Astrocyte of the cerebellum (primary cell): Measurements from ENCODE around the gene ZNF440.
"Not testable (repeated sequence)": the region's sequence is repeated elsewhere in the genome, so short reads cannot be mapped to it uniquely, and the experiment has no call there.

Source experiments
- DNase-seq: peaks from one replicate; pipeline ENCODE4 v3.0.0-alpha.2; 2011; ENCODE audit warnings: low read depth
- H3K4me3 ChIP-seq: 2 replicates; pipeline ENCODE4 v1.5.1; 2011; ENCODE audit warnings: mild to moderate bottlenecking, low read depth, low read length, moderate library complexity
- in situ Hi-C: cut with HindIII; loops from 2 replicates; pipeline ENCODE4 v1.10.0; 2017; ENCODE audit warnings: low sequenced_read_pairs
- TF ChIP-seq, protein P1 (sequence below): IDR thresholded peaks from 2 replicates; pipeline ENCODE4 v1.5.1; 2012; ENCODE audit warnings: low read length, low read depth, moderate library complexity, mild to moderate bottlenecking; ENCODE audit errors: missing control alignments

Gene ZNF440

GRCh38 chr19:11853358-11853757 lies 39.3 kb downstream of the ZNF440 start:
- TF ChIP-seq, protein P1, sequence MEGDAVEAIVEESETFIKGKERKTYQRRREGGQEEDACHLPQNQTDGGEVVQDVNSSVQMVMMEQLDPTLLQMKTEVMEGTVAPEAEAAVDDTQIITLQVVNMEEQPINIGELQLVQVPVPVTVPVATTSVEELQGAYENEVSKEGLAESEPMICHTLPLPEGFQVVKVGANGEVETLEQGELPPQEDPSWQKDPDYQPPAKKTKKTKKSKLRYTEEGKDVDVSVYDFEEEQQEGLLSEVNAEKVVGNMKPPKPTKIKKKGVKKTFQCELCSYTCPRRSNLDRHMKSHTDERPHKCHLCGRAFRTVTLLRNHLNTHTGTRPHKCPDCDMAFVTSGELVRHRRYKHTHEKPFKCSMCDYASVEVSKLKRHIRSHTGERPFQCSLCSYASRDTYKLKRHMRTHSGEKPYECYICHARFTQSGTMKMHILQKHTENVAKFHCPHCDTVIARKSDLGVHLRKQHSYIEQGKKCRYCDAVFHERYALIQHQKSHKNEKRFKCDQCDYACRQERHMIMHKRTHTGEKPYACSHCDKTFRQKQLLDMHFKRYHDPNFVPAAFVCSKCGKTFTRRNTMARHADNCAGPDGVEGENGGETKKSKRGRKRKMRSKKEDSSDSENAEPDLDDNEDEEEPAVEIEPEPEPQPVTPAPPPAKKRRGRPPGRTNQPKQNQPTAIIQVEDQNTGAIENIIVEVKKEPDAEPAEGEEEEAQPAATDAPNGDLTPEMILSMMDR = no peak
- in situ Hi-C loops = no loop called here
- no peak overlapping the region for H3K4me3 ChIP-seq
- DNase-seq = no peak

GRCh38 chr19:11856596-11857250 lies 42.6 kb downstream of the ZNF440 start:
- TF ChIP-seq, protein P1 = no peak
- DNase-seq = no peak
- in situ Hi-C loops = no loop called here
- no peak overlapping the region for H3K4me3 ChIP-seq

- TF ChIP-seq, protein P1 = no peak
- H3K4me3 ChIP-seq = no peak overlapping the region
- in situ Hi-C loops = no loop called here
- DNase-seq = no peak
Observed at GRCh38 chr19:11860721-11861120, 46.6 kb downstream of the ZNF440 start.

- TF ChIP-seq, protein P1 = no peak
- in situ Hi-C loops = no loop called here
- DNase-seq = no peak
- no peak overlapping the region for H3K4me3 ChIP-seq
Observed at GRCh38 chr19:11861301-11861700, 47.2 kb downstream of the ZNF440 start.

GRCh38 chr19:11867766-11868165 lies 53.7 kb downstream of the ZNF440 start:
- in situ Hi-C loops, H3K4me3 ChIP-seq, DNase-seq: not testable (repeated sequence)

DNA sequence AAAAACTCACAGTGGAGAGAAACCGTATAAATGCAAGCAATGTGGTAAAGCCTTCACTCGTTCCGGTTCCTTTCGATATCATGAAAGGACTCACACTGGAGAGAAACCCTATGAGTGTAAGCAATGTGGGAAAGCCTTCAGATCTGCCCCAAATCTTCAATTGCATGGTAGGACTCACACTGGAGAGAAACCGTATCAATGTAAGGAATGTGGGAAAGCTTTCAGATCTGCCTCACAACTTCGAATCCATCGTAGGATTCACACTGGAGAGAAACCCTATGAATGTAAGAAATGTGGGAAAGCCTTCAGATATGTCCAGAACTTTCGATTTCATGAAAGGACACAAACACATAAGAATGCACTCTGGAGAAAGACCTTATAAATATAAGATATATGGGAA lies 54.1 kb downstream of the ZNF440 start:
- no peak for DNase-seq
- H3K4me3 ChIP-seq = no peak overlapping the region
- TF ChIP-seq, protein P1 = no peak
- in situ Hi-C loops = no loop called here

GRCh38 chr19:11872624-11873023 lies 58.6 kb downstream of the ZNF440 start:
- no peak for DNase-seq
- H3K4me3 ChIP-seq = no peak overlapping the region
- TF ChIP-seq, protein P1 = no peak
- in situ Hi-C loops = no loop called here
